ENCODE data around the gene MINAR1.

The MINAR1 gene

DNA sequence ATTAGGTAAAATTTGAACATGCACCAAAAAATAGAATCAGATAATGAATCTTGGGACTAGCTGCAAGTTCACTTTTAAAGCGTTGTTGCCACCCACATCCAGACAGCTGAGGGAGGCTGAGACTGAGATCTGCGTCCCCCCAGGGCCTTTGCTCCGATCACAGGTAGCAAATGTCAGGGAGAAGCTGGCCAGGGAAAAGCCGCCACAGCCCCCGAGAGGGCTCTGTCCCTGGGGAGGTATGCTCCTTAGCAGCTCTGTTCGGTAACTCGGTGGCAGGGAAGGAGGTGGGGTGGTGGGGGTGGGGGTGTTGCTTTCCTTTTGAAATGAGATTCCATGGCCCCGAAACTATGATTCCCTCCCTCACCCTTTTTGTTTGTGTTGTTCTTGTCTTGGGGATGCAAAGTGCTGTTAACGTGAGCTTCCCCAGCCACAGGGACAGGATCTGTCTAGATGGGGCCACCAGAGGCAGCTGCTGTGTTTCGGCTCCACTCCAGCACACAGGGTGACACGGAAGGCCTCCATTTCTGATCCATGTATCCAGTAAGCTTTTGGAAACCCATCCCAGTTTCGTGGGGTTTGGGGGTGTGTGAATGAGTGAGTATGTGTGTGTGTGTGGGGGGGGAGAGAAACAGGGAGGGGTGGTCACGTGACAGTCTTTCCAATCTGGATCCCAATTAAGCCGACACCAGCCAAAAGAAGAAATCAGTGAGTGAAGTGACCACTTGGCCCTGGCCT, 1.1 kb upstream of the MINAR1 start:
- no peak for DNase-seq (ENCODE audit: low read depth, low spot score)

DNA sequence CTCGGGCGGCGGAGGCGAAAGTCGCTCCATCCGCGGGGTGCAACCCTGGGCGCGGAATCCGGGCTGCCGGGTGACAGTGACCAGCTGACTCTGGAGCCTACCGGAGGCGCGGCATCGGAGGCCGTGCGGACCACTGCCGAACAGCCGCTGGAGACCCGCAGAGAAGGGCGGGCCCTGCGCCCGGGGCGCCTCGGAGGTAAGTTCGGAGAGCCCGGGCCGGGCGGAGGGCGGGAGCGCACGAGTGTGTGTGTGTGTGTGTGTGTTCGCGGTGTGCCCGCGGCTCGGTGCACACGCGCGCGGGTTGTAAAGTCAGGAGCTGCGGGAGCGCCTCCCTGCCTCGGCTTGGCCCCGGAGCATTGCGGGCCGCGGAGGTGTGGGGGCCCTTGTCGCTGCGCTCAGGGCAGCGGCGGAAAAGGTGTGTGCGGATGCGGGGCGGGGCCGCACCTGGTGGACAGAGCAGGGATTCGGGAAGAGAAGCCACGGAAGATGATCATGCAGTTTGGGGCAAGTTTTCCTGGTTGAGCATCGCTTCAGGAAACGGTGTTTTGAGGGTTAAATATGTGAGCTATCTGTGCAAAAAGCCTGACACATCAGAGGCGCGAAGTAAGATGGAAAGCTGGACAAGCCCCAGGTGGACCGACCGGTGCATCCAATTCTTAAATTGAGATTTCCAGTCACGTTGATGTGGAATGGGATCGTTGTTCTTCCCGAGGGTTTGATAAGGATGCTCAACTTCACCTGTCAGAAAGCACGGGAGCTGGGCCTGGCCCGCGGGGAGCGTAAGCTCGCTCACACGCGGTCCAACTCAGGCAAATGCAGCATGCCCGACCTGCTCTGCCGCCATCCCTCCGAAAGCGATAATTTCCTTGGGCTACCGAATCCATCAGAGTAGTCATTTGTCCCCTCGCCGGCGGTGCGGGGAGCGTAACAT, 474 bp downstream of the MINAR1 start:
- DNase-seq (ENCODE audit: low read depth, low spot score): no peak

DNA sequence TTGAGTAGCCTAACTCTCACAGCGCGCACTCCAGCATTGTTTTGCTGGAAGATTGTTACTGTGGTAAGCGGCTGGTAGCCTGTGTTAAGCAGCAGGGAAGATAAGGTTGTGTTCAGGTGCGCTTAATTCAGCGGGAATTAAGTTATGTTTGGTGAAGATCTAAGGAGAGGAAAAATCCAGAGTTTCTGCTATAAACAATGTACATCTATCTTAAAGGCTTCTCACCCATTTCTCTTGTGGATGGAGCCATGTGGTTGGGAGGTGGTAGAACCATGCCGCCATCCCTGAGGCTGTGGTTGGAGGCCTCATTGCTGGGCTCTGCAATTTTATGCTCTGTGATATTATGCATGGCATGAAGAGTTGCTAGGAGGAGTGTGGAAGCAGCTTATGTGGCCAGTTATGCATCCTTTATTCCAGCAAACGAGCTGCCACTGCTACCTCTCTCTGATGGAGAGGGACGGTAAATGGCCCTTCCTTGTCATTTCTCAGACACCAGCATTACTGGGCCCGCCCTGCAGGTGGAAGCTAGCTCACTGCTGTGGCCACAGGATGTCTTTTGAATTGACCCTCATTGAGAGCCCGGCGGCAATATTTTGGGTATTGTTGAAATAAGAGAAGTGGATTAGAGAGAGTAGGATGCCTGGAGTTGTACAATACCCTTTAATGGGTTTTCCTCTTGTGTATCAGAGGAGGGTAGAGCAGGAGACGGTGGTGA, 1.3 kb downstream of the MINAR1 start:
- no peak for DNase-seq (ENCODE audit: low read depth, low spot score)

DNA sequence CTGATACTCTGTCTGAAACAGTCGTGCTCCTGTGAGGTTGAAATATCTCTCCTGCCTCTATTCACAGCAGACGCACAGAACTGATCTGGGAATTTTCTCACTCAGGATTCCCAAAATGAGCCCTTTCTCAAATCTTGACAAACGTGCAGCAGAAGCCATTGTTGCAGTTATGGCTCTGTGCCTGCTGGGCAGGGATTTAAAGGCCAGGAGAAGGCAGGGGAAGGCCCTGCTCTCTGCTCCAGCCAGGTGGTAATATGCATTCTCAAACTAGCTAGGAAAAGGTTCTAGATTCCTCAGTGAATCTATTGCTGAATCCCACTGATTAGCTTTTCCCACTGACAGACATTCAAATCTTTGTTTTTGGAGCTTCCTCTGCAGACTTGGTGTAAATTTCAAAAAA, 2.2 kb downstream of the MINAR1 start:
- DNase-seq (ENCODE audit: low read depth, low spot score): no peak

DNA sequence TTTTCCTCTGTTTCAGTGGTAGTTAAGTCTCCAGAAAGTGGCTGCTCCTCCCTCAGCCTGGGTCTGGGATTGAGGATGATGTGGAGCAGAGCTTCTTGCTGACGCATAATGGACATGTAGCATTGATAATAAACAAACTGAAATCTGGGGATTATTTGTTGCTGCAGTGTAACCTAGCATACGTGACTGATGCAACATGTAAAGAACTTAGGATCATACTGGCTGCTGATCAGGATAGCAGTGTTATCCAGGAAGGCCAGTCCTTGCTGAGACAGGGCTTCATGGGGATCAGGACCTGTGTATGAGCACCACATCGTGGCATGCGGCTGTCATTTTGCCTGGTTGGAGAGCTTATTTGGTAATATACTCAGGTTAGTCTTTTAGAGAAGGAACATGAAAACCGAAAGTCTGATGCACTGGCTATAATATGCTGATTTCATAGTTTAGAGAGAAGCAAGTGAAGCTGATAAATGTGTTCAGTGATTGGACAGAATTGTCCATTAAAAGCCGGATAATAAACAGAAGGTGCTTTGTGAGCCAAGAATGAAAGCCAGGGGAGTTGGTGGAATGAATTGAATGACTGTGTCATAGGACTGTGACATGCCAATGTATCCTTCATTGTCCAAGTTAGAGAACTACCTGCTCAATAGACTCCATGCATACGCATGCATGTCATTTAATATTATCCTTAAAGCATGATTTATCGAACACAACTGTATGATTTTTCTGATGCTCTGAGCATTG, 4.1 kb downstream of the MINAR1 start:
- DNase-seq (ENCODE audit: low read depth, low spot score): no peak

DNA sequence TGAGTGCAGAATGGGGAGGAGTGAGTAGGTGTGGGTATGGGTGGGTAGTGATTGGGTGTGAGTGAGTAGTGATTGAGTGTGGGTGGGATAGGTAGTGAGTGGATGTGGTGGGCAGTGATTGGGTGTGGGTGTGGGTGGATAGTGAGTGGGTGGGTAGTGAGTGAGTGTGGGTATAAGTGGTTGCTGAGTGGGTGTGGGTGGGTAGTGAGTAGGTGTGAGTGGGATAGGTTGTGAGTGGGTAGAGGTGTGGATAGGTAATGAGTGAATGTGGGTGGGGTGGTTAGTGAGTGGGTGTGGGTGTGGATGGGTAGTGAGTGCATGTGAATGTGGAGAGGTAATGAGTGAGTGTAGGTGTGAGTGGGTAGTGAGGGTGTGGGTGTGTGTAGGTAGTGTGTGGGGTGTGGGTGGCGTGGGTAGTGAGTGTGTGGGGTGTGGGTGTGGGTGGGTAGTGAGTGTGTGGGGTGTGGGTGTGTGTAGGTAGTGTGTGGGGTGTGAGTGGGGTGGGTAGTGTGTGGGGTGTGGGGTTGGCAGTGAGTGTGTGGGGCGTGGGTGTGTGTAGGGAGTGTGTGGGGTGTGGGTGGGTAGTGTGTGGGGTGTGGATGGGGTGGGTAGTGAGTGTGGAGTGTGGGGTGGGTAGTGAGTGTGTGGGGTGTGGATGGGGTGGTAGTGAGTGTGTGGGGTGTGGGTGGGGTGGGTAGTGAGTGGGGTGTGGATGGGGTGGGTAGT, 5.3 kb downstream of the MINAR1 start:
- DNase-seq (ENCODE audit: low read depth, low spot score): no peak

DNA sequence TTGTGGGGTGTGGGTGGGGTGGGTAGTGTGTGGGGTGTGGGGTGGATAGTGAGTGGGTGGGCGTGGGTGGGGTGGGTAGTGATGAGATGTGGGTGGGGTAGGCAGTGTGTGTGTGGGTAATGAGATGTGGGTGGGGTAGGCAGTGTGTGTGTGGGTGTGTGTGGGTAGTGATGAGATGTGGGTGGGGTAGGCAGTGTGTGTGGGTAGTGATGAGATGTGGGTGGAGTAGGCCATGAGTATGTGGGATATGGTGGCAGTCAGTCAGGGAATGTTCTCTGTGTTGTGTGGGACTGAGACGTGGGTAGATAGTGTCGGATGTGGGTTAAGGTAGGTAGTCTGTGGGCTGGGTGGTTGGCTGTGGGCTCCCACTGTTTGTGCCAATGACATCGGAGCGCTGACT, 7.1 kb downstream of the MINAR1 start:
- no peak for DNase-seq (ENCODE audit: low read depth, low spot score)

DNA sequence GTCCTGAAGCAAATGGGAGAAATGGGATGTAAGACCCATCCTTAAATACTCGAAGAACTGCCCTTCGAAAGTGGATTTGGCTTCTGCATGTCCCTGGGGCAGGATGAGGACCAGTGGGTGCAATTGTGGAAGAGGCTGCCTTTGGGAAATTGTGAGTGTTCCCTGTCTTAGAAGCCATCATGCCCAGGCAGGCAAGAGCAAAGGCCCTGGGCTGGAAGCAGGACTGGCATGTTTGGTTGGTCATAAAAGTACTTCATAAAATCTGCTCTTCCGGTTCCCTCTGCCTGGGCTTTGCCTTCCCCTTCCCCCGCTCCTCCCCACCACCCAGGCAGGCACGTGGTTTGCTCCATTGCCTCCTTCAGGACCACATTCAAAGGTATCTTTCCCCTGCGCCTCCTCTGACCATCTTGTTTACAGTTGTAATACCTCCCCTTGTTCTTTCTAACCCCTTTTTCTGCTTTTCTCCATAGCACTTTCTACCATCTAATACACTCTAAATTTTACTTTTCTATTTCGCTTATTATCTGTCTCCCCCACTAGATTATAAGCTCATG, 8.3 kb downstream of the MINAR1 start:
- DNase-seq (ENCODE audit: low read depth, low spot score): no peak

DNA sequence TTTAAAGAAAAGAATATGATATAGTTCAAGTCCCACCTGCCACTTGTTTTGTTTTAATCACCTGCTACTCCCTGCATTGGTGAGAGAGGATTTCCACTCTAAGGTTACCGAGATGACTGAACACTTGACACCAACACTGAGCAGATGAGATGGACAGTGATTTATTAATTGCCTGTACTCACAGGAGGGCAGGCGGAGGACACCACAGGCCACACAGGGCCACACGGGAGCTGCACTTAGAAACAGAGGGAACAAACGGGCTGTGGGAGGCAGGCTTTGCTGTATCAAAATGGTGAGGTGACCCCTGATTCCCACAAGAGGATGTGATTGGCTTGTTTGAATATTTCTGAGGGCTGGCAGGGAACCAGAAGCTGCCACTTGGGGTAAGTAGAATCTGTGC, 10.8 kb downstream of the MINAR1 start:
- DNase-seq (ENCODE audit: low read depth, low spot score): no peak

DNA sequence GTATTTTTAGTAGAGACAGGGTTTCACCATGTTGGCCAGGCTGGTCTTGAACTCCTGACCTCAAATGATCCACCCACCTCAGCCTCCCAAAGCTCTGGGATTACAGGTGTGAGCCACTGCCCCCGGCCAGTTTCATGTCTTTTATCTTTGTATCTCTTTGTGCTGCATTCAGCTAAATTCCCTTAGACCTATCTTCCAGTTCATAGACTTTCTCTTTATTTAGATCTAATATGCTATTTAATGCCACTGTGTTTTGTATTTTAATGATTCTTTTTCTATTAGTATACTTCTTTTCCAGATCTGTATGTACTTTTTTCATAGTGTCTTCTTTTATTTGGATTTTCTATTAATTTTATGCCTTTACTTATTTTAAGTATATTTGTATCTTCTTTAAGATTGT, 14.9 kb downstream of the MINAR1 start:
- no peak for DNase-seq (ENCODE audit: low read depth, low spot score)

DNA sequence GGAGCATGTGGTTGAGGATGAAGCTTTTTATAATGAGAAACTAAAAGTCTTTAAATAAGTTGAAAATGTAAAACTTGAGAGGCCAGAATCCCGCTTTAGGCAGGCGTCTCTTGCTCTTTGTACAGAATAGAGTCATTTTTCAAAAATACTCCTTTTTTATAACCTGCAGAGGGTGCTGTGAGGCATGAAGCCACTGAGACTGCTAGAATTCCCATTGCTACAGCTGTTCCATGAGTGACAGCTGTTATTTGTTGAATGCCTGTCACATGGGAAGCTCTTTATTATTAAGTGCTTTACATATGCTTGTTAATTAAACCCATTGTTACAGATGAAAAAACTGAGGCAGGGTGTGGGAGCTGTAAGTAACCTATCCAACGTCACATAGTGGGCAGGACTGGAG, 18.5 kb downstream of the MINAR1 start:
- DNase-seq (ENCODE audit: low read depth, low spot score): no peak

DNA sequence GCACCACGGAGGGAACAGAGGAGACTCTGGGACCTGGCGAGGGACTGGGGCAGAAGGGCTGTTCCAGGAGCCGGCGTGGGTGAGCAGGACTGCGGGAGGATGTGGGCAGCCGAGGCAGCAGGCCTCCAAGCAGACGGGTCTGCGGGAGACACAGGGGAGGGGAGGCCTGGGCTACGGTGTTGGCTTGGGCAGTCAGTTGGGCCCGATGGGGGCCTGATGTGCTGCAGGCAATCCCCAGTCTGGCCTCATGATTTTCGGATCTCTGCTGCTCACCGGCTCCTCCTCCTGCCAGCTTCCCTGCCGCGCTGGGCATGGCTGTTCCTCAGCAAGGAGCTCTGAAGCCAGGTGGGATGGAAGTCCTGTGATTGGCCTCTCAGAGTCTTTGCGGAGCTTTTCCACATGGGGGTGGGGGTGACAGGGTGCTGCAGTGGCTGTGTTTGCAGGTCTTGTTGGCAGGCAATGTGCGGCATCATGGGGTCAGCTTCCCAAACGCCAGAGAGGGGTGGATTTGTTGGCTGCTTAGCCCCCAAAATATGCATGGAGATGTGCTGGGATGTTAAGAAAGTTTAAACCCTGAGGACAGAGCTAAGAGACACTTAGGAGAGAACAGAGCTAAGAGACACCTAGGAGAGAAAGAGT, 19.3 kb downstream of the MINAR1 start:
- DNase-seq (ENCODE audit: low read depth, low spot score): no peak

DNA sequence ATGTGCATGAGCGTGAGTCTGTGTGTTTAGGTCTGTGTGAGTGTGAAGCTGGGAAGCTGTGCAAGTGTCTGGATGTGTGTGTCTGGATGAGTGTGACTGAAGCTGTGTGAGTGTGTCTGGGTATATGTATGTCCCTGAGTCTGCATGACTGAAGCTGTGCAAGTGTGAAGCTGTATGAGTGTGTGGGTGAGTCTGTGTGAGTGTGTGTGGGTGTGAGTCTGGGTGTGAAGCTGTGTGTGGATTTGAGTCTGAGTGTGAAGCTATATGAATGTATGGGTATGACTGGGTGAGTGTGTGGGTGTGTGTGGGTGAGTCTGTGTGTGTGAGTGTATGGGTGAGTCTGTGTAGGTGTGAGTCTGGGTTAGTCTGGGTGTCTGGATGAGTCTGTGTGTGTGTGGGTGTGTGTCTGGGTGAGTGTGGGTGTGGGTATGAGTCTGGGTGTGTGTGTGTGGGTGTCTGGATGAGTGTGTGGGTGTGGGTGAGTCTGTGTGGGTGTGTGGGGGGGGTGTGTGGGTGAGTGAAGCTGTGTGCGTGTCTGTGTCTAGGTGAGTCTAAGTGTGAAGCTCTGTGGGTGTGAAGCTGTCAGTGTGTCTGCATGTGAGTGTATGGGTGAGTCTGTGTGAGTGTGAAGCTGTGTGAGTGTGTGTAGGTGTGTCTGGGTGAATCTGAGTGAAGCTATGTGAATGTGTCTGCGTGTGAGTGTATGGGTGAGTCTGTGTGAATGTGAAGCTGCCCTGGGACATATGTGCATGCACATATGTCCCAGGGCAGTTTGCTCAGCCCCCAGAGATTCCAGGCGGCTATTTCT, 20.3 kb downstream of the MINAR1 start:
- DNase-seq (ENCODE audit: low read depth, low spot score): no peak

DNA sequence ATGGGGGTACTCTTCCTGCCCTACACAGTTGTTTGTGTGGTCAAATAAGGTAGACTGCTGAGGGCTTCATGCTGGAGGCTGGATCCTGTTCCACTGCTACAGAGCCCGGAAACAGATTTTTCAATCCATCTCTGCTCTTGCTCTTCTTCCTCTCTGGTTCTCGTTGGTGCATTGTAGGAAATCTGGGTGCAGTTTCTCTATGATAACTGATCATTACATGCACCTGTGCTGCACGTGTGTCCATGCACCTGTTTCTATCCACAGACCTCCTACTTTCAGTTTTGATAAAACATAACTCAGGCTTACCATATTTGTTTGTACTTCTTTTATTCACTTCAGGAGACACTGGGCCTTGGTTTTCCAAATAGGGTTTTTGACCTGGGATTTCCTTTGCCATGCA, 21.3 kb downstream of the MINAR1 start:
- no peak for DNase-seq (ENCODE audit: low read depth, low spot score)

DNA sequence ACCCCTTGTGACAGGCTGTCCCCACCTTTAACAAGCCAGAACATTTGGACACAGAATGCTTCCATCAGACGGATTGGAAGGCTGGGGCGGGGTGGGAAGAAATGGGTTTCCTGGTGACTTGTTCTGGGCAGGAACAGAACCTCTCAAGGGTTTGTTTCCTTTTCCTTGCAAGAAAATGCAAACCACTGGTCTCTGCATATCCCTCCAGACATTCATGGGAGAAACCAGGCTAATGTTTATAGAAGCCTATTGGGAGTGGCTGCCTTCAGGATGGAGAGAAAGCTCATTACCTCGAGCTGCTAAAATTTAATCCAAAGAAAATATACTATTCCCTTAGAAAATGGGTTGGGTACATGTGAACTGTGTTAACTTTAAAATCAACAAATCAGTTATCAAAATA, 21.9 kb downstream of the MINAR1 start:
- no peak for DNase-seq (ENCODE audit: low read depth, low spot score)

DNA sequence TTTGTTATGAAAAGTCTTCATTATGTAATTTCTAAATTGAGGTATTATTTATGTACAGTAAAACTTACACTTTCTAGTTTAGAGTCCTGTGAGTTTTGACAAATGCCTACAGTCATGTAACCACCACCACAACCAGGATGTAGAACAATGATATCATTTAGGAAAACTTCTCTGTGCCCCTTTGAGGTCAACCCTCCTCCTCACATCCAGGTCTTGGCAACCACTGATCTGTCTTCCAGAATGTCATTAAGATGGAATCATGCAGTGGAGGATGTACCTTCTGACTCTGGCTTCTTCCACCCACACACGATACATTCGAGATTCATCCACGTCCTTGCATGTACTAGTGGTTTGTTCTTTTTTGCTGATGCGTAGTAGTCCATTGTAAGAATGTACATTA, 23.2 kb downstream of the MINAR1 start:
- no peak for DNase-seq (ENCODE audit: low read depth, low spot score)

DNA sequence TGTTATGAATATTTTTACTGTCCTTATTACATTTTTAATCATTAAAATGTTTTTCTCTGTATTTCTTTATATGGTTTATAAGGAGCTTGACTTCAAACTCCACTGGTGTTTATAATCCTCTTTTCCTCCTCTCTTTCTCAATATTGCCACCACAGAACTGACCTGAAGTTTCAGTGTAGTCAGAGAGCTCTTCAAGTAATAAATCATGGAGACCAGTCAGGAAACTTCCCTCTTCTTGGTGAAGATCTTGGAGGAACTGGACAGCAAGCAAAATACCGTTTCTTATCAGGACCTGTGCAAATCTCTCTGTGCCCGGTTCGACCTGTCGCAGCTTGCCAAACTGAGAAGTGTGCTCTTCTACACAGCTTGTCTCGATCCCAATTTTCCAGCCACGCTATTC, 23.8 kb downstream of the MINAR1 start:
- no peak for DNase-seq (ENCODE audit: low read depth, low spot score)

DNA sequence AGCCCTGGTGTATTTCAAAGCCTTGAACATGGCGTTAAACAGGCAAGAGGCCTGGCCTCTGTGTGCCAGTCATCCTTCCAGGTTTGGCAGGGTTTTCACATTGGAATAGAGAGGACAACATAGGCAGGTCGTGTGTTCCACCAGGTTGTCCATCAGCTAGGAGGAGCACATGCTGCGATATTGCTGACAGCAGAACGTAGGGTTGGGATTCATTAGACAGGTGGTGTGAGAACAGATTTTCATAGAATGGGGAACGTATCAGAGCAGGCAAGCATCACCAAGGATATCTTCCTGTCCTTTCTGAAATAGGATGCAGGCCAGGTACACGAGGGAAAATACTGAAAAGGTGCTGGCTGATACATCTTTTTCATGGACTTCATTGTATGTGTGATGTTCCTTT, 26.4 kb downstream of the MINAR1 start:
- DNase-seq (ENCODE audit: low read depth, low spot score): no peak

DNA sequence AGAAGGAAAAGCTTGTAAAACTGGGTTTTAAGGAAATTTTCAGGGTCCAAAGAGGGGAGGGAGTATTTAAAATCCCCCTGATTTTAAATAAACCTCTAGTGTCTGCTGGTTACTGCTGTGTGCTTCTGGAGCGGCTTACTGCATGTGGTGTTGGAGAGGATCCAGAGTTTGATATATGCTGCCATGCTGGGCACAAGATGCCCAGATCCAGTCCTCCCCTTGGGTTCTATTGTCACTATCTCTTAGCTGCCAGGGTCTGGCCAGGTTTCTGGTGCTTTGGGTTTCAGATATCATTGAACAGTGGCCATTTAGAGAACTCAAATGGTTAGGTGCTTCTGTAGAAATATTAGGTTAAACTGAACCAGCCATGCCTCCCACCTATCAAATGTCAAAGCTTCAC, 27.5 kb downstream of the MINAR1 start:
- no peak for DNase-seq (ENCODE audit: low read depth, low spot score)
